ENCODE measurements around the gene TRIOBP. TPM values are rescaled to one million over a fixed set of nuclear protein-coding genes. Genes with fewer than 3 reads are reported as not detected.
A peak's percentile ranks its signal among the peaks of the same experiment; 100 is the strongest.

TRIOBP gene
- total and polyA plus RNA-seq, 2 donors (not counting 3 experiments of a cell fraction or from before 2014, with no cell fraction given): 60.6 to 104 TPM

DNA sequence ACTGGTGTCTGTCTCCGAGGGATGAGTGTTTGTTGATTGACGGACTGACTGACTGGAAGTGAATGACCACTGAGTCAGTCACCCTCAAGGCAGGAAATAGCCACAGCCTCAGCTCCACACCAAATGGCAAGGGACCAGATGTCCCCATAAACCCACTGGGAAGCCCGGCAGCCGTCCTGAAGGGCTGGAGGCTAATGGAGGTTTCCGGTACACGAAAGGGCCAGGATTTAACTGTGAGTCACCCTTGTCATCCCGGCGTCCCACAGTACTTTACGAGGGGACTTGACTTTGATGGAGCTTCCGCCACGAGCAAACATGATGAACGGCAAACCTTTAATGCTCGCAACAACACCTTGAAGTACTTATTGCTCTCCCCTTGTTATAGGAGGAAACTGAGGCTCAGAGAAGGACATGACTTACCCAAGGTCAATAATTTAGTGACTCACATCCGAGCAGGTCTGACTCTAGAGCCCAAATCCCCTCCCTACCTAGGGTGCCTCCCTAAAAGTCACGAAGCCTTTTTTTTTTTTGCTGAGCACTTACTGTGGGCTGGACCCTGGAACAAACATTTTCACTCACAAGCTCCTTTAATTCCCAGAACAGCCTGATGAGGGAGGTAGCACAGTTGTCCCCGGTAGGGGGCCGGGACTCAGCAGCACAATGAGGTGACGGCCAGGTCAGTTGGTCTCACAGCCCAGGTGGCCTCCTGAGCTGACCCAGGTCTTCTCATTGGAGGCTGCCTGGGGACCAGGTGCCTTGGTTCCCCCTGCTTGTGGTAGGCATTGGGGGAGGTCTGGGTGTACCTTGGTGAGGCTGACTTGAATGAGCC lies 85.7 kb downstream of the TRIOBP start:
- Histone ChIP-seq H3K27me3 (ENCODE audit: control insufficient read depth in 2 of 2, insufficient read depth in 2 of 2, low read length in 2 of 2) (no peaks in the 10 kb centered on the region), H2AFZ (ENCODE audit: low read depth, low read length) (no peak overlapping the region), H3K9me3 (replicated peaks; ENCODE audit: control insufficient read depth, insufficient read depth, low read length) (no peaks in the 10 kb centered on the region), H3K4me3 (replicated peaks in 1 of 3; ENCODE audit: insufficient read depth in 1 of 3, low read depth in 1 of 3, low read length in 3 of 3) (no peak overlapping the region), H3K79me2 (ENCODE audit: control insufficient read depth, insufficient read depth, low read length) (no peaks in the 10 kb centered on the region), H3K9ac (replicated peaks; ENCODE audit: extremely low read depth, insufficient read depth, low read length) (no peak overlapping the region), H3K4me2 (ENCODE audit: insufficient read depth, low read length) (no peak overlapping the region), H3K36me3 (ENCODE audit: control insufficient read depth in 2 of 2, extremely low read depth in 1 of 2, insufficient read depth in 2 of 2, low read length in 2 of 2) (no peaks in the 10 kb centered on the region), H3K4me1 (ENCODE audit: control insufficient read depth, extremely low read depth, insufficient read depth, low read length) (peaks cover 15% of the 10 kb centered on the region), H3K9me1 (replicated peaks; ENCODE audit: control insufficient read depth, extremely low read depth, insufficient read depth, low read length) (no peaks in the 10 kb centered on the region), H4K20me1 (replicated peaks; ENCODE audit: control insufficient read depth, extremely low read depth, insufficient read depth, low read length) (no peaks in the 10 kb centered on the region), H3K27ac (ENCODE audit: insufficient read depth, low read depth, low read length) (no peak overlapping the region)
- ChIA-PET POLR2A (no interaction called here), CTCF (interaction anchor here (0.9 to 2.4 kb wide), 15 partner anchors 9 to 244 kb away, joined by 3 to 11 read pairs (median 4); partner anchors contain the start of gene GCAT)
- DNase-seq (ENCODE audit: low read depth, low spot score): peak; percentile 29
- no TSS peak for BruUV-seq (replicated peaks)
- intact Hi-C loops (cut with micrococcal nuclease): no loop called here
- no peak for TF ChIP-seq MYC (IDR thresholded peaks at IDR 0.05; ENCODE audit: low read depth, low read length)
- peak in 1 of 2 donors; percentile 20 for TF ChIP-seq CTCF (IDR thresholded peaks at IDR 0.05; ENCODE audit: extremely low read depth in 1 of 2, insufficient read depth in 1 of 2, low read depth in 1 of 2, low read length in 2 of 2)
- TF ChIP-seq FOS (IDR thresholded peaks at IDR 0.05; ENCODE audit: borderline replicate concordance, insufficient read depth, low read length): peak; percentile 35
- TF ChIP-seq GATA2 (IDR thresholded peaks at IDR 0.05; ENCODE audit: insufficient read depth, insufficient read length, low read depth, low read length): no peak
- no peak for TF ChIP-seq MAX (IDR thresholded peaks at IDR 0.05; ENCODE audit: insufficient read depth, insufficient read length)
- TF ChIP-seq POLR2AphosphoS5 (IDR thresholded peaks at IDR 0.05; ENCODE audit: insufficient read depth, low read depth, low read length): no peak
- TF ChIP-seq JUN (IDR thresholded peaks at IDR 0.05; ENCODE audit: borderline replicate concordance, insufficient read depth, insufficient read length, low read depth): no peak
- FAIRE-seq: peak; percentile 87
- dilution Hi-C loops (cut with MboI; ENCODE audit: extremely low pct_ligation_motif_present, low sequenced_read_pairs): no loop called here

Data from endothelial cell of umbilical vein (primary cell).